ENCODE data around the gene GPR150.

- TF ChIP-seq RFX5 (IDR thresholded peaks at IDR 0.05; ENCODE audit: low read depth, low read length) (no peak), POLR2A (IDR thresholded peaks at IDR 0.05; ENCODE audit: low read depth, low read length) (no peak)
Measured at GRCh38 chr5:95590880-95591279, 29.0 kb upstream of the GPR150 start.

Data from IMR-90 (cell line).